CD4-positive, alpha-beta T cell treated with Interleukin-12 subunit alpha and Interleukin-12 subunit beta, for 1 hour (primary cell): Measurements from ENCODE around the gene OSBPL10.

Source experiments
- DNase-seq: peaks from one replicate; pipeline ENCODE4 v3.0.0-alpha.2; 2020

The OSBPL10 gene

GRCh38 chr3:31766669-31767068, 214.4 kb downstream of the OSBPL10 start:
- no peak for DNase-seq

- no peak for DNase-seq
Measured at GRCh38 chr3:31765871-31766270, 215.2 kb downstream of the OSBPL10 start.

- no peak for DNase-seq
Measured at GRCh38 chr3:31763731-31764130, 217.3 kb downstream of the OSBPL10 start.

- DNase-seq, result no peak
Measured at GRCh38 chr3:31762888-31763351, 218.1 kb downstream of the OSBPL10 start.

GRCh38 chr3:31762097-31762764, 218.8 kb downstream of the OSBPL10 start:
- DNase-seq, result no peak

GRCh38 chr3:31760654-31761053, 220.4 kb downstream of the OSBPL10 start:
- DNase-seq, result no peak

GRCh38 chr3:31758322-31758965, 222.6 kb downstream of the OSBPL10 start:
- DNase-seq, result no peak

- DNase-seq, result no peak
Measured at GRCh38 chr3:31755926-31756658, 225.0 kb downstream of the OSBPL10 start.

GRCh38 chr3:31754575-31755278, 226.3 kb downstream of the OSBPL10 start:
- DNase-seq, result no peak

- DNase-seq, result no peak
Measured at GRCh38 chr3:31753050-31753425, 228.0 kb downstream of the OSBPL10 start.

GRCh38 chr3:31752305-31753049, 228.6 kb downstream of the OSBPL10 start:
- DNase-seq, result no peak

- DNase-seq, result no peak
Measured at GRCh38 chr3:31750341-31750740, 230.7 kb downstream of the OSBPL10 start.

- DNase-seq, result no peak
Measured at GRCh38 chr3:31748933-31749295, 232.1 kb downstream of the OSBPL10 start.

- no peak for DNase-seq
Measured at GRCh38 chr3:31748281-31748932, 232.7 kb downstream of the OSBPL10 start.

GRCh38 chr3:31747785-31748184, 233.3 kb downstream of the OSBPL10 start:
- DNase-seq, result no peak

GRCh38 chr3:31744913-31745312, 236.1 kb downstream of the OSBPL10 start:
- no peak for DNase-seq

- DNase-seq, result no peak
Measured at GRCh38 chr3:31743331-31744089, 237.6 kb downstream of the OSBPL10 start.

GRCh38 chr3:31740397-31740796, 240.7 kb downstream of the OSBPL10 start:
- no peak for DNase-seq

- DNase-seq, result no peak
Measured at GRCh38 chr3:31738412-31738811, 242.7 kb downstream of the OSBPL10 start.

- DNase-seq, result no peak
Measured at GRCh38 chr3:31735667-31736066, 245.4 kb downstream of the OSBPL10 start.

- DNase-seq, result no peak
Measured at GRCh38 chr3:31733234-31733667, 247.8 kb downstream of the OSBPL10 start.
